GM19193 (cell line): ENCODE measurements around the gene VAT1.

Source experiments
- POLR2A ChIP-seq: IDR thresholded peaks from 4 replicates; pipeline ENCODE4 v1.6.1; 2011; ENCODE audit not compliant: insufficient read depth, insufficient read length; ENCODE audit errors: extremely low read depth

VAT1 gene

DNA sequence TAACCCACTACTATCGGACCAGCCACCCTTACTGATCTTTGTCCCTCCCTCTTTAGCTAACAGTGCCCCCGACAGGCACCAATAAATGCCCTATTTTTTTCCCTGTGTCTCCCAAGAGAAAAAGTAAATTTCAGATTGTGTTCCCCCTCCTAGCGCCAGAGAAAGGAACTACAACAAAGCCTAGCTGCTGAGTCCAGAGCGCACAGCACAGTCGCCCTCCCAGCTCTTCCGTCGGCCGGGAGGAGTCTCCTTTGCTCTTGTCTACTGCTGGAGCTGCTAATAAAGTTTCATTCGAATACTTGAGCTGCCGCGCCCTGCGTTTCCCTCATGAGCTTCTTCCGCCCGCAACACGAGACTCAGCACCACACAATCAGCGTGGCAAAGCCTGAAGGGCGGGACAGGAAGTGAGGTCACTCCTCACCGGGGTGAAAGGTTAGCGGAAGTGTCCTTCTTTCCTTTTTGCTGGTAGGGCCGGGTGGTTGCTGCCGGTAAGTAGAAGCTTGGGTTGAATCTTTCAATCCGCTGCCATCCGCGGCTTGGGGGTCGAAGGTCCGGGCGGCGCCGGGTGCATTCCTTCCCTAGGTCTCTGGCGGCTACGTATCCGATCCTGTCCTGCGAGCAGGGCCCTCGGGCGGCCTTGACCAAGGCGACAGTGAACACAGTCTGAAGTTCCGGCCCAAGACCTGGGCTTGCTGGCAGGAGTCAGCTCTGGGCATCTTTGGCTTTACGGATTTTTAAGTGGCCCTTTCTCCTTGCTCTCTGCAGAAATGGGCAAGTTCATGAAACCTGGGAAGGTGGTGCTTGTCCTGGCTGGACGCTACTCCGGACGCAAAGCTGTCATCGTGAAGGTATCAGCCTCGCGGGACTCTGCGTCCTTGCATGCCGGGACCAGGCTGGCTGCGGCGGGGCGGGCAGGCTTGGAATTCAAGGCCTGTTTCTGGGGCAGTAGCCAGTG, 23.9 kb downstream of the VAT1 start, which contains the start of gene RPL27:
RPL27 (plus strand) TSS at position 436 of the 955 bp plus-strand sequence; CDS start at position 768, 332 bp downstream.
- peak; percentile 95 for TF ChIP-seq POLR2A

DNA sequence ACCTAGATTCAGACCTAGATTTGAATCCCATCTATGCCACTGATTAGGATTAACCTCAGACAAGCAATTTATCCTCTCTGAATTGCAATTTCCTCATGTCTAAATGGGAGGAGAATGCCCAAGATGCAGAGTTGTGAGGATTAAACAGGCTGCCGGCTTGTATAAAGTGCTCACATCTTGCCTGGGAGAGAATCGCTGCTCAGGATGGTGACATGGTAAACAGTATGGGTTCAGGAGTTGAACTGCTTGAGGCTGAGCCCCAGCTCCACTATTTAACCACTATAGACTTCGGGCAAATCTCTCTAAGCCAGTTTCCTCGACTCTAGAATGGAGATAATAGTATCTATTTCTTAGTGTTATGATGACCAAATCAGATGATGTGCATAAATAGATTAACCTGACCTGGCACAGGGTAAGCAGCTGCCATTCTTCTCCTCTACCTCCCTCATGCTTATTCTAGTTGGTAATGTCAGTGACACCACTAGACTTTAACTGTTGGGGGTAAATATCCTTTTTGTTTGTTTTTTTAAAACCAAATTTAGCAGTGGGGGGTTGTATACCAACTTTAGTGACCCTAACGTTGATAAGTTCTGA, 24.7 kb downstream of the VAT1 start:
- TF ChIP-seq POLR2A = no peak

DNA sequence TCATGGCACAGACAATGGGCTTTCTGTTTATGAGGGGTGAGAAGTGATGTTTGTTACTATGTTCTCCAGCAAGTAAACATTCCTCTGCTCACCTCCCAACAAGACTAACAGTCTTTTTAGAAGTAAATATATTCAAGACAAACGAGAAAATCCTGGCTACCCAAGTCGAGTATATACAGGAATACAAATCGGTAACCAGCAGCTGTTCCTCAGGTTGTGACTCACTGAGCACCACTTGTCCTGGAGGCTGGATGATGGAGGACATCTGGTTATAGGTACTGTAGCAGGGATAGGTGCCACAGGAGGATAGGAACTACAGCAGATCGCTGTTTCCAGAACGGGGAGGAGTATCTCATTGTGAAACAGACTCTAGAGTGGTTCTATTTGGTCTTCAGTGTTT, 29.3 kb downstream of the VAT1 start:
- TF ChIP-seq POLR2A = no peak

DNA sequence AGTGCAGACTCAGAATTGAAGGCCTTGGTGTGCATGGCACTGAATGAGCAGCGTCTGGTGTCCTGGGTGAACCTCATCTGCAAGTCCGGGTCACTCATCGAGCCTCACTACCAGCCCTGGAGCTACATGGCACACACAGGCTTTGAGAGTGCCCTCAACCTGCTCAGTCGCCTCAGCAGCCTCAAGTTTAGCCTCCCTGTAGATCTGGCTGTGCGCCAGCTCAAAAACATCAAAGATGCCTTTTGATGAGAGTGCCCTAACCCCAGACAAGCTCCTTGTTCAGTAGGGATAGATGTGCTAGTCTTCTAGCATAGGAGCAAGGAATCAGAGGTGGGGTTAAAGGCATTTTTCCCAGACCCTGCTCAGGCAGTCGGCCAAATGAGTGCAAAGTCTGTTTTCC, 30.7 kb downstream of the VAT1 start:
- no peak for TF ChIP-seq POLR2A

GRCh38 chr17:42989726-42990652, 32.2 kb downstream of the VAT1 start:
- no peak for TF ChIP-seq POLR2A

DNA sequence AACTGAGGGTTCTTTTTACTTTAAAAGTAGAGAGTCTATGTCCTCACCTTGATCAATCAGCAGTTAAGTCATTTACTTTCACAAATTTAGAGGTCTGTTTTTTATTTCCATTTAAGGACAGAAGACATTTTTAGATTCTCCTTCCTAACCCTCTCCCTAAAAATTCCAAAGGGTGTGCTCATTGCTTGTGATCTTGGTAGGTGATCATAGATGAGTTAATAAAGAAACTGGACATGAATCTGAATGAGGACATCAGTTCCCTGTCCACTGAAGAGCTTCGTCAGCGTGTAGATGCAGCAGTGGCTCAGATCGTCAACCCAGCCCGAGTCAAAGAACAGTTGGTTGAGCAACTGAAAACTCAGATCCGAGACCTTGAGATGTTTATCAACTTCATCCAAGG, 33.0 kb downstream of the VAT1 start:
- no peak for TF ChIP-seq POLR2A

- TF ChIP-seq POLR2A = no peak
Measured at GRCh38 chr17:42985225-42985624, 37.0 kb downstream of the VAT1 start.

- TF ChIP-seq POLR2A = no peak
Measured at GRCh38 chr17:42982266-42982665, 39.9 kb downstream of the VAT1 start.

- no peak for TF ChIP-seq POLR2A
Measured at GRCh38 chr17:42980766-42981397, 41.3 kb downstream of the VAT1 start.

- TF ChIP-seq POLR2A = peak; percentile 74
Measured at GRCh38 chr17:42980274-42980765, 41.9 kb downstream of the VAT1 start, which contains the start of gene RUNDC1. Gene RUNDC1 (plus strand): TSS chr17:42980565. CDS start chr17:42980577, 12 bp downstream.

GRCh38 chr17:42979511-42980273, 42.5 kb downstream of the VAT1 start, which contains the start of gene PTGES3L:
Gene PTGES3L (minus strand): TSS chr17:42980080. CDS start chr17:42980053, 27 bp downstream.
- TF ChIP-seq POLR2A = no peak

DNA sequence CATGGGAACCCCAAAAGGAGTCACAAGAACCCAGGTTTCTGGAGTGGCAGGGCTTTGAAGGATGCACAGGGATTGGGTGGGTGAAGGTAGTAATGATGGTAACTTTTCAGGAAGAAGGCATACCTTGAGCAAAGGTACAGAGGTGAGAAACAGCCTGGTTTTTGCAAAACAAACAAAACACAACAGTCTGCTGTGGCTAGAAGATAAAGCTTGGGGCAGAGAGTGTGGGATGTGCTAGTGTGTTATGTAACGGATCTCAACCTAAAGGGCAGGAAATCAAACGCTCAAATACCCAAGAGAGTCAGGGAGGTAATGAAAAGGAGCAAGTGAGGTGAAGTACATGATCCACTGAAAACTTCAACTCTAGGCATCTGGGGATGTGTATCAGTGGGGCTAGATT, 46.9 kb downstream of the VAT1 start:
- no peak for TF ChIP-seq POLR2A

- TF ChIP-seq POLR2A = no peak
Measured at GRCh38 chr17:42971589-42971988, 50.6 kb downstream of the VAT1 start.
